GM10248 (cell line): Measurements from ENCODE around the gene CLGN.

ENCODE experiments used
- CTCF ChIA-PET: fragments of 300-600 bp; sonication (Branson Sonifier 250); formaldehyde crosslinking; extraction: SDS; loops from one replicate; lab custom pipeline; 2021; ENCODE audit warnings: antibody characterized with exemption; lab: Yijun Ruan, JAX
- POLR2A ChIA-PET: fragments of 350-650 bp; sonication (Branson Sonifier 250); formaldehyde crosslinking; extraction: SDS; loops from one replicate; lab custom pipeline; 2020; ENCODE audit warnings: antibody characterized with exemption; lab: Yijun Ruan, JAX
- DNase-seq: peaks from one replicate; pipeline ENCODE4 v3.0.0; 2012; ENCODE audit errors: extremely low spot score
- TF ChIP-seq, protein P1 (sequence below): IDR thresholded peaks from 2 replicates; pipeline ENCODE4 v1.5.1; 2012; ENCODE audit warnings: mild to moderate bottlenecking, low read depth; ENCODE audit errors: extremely low read depth, missing control alignments, control extremely low read depth

The CLGN gene

DNA sequence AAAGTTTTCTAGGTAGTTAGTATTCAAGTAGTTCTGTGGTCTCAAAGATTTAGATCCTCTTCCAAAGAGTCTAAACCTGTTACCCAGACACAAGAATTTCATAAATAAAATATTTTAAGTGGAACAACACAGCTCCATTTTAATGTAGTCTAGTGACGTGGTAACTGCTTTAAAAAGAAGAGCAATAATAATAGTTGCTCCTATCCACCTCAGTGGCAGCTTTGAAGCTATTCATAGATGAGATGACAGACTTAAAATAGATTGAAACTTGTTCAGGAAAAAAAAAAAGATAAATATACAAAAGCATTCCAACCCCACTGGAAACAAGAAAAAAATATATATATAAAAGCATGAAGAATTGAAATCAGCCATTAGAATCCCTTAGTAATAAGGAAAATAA lies 39.4 kb downstream of the CLGN start:
- TF ChIP-seq, protein P1, sequence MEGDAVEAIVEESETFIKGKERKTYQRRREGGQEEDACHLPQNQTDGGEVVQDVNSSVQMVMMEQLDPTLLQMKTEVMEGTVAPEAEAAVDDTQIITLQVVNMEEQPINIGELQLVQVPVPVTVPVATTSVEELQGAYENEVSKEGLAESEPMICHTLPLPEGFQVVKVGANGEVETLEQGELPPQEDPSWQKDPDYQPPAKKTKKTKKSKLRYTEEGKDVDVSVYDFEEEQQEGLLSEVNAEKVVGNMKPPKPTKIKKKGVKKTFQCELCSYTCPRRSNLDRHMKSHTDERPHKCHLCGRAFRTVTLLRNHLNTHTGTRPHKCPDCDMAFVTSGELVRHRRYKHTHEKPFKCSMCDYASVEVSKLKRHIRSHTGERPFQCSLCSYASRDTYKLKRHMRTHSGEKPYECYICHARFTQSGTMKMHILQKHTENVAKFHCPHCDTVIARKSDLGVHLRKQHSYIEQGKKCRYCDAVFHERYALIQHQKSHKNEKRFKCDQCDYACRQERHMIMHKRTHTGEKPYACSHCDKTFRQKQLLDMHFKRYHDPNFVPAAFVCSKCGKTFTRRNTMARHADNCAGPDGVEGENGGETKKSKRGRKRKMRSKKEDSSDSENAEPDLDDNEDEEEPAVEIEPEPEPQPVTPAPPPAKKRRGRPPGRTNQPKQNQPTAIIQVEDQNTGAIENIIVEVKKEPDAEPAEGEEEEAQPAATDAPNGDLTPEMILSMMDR: no peak
- ChIA-PET POLR2A (no interaction called here), CTCF (interaction anchor here (0.9 to 1.3 kb wide), 3 partner anchors 9 to 19 kb away, joined by 3 to 4 read pairs (median 3); no protein-coding TSS in a partner anchor)
- no peak for DNase-seq

DNA sequence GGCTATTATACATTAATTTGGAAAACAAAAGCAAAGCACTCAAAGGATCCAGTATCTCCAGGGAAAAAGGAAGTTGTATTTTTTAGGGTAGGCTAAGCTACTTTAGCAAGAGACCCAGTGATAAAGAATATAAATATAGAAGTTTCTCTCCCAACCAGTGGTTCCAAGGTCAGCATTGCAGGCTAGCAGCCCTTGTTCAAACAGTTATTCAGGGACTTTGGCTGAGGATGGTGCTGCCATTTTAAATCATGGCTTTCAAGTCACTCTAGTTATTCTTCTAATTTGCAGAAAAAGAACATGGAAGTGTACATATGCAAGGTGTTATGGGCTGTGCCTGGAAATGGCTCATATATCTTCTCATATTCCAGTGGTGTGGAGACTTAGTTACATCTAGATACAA lies 44.7 kb downstream of the CLGN start:
- ChIA-PET POLR2A (no interaction called here), CTCF (interaction anchor here (1.4 to 2.5 kb wide), 2 partner anchors 9 to 14 kb away, joined by 4 to 18 read pairs; partner anchors contain the start of gene SCOC)
- DNase-seq: no peak
- TF ChIP-seq, protein P1: no peak

DNA sequence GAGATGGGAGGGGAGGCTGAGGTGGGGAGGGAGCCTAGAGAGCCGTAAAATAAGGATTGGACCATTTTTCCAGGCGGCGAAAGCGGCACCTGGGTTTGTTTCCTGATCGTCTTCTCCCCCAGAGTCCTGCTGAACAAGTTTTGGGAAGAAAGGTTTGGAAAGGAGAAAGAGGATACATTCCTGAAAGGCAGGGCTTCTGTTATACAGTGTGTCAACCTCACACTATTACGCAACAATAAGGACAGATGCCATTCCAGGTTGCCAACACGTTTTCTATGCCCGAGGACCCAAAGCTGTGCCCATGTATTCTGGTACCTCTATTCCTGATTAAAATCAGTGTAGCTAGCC lies 53.3 kb downstream of the CLGN start:
- DNase-seq: no peak
- TF ChIP-seq, protein P1: no peak
- ChIA-PET CTCF (interaction anchor here (1.3 to 5.6 kb wide), 4 partner anchors 10 to 484 kb away, joined by 3 to 55 read pairs (median 12); no protein-coding TSS in a partner anchor), POLR2A (no interaction called here)

DNA sequence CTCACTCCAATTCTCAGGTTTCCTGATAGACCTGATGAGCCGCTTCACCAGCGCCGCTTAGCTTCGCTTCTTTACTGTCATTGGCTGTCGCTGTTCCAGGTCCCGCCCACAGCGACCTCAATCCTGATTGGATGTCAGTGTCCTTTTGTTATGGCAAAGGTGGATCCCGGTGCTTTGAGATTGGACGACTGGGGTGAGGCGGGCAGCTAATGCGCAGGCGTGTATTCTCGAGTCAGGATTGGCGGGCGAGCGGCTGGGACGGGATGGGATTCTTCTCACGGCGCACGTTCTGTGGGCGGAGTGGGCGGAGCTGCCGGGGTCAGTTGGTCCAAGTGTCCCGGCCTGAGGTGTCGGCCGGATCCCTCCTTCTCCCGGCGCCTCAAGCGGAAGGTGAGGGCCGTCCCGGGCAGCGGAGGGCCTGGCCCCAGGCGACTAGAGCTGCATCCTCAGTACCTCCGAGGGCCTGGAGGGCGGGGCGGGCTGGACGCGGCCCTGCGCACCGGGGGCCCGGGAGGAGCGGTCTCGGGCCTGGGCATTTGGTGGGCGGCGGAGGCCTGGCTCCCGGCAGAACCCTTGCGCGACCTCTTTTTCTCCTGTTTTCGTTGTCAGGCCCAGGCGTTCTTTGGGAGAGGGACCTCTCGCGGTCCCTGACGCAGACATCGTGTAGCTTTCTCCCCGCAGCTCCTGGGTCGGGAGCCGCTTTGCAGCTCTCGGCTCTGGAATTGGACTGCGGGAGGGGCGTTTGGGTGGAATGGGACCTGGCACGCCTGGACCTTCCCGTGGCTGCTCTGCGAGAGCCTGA lies 53.9 kb downstream of the CLGN start, which contains the start of gene SCOC:
TSS of gene SCOC (plus strand) at position 319 of the 802 bp plus-strand sequence. CDS start 5,525 bp downstream, outside the sequence.
- ChIA-PET POLR2A (no interaction called here), CTCF (interaction anchor here (0.7 to 5.6 kb wide), 7 partner anchors 9 to 484 kb away, joined by 3 to 55 read pairs (median 6); no protein-coding TSS in a partner anchor)
- TF ChIP-seq, protein P1: no peak
- peak; percentile 97 for DNase-seq

DNA sequence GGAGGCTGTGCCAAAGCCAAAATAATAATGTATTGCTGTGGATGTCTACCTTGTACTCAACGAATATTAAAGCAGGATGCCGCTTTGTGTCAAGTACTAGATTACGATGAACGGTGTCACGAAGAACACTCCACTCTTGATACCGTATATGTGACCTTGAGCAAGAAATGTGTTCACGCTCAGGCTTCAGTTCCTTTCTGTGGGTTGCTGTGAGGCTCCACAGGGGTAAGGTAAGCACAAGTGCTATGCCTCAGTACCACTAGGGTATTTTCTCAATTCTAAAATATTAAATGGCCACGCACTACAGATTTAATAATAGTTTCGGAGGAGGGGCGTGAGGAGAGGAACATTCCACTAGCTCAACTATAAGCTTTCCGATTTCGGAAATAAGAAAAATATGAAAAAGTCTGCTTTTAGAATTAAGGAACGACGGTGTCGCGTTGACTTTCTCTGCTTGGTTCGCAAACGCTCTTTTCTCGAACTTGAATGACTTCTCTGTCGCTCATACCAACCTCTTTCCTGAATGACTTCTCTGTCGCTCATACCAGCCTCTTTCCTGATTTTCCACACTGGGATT lies 54.6 kb downstream of the CLGN start:
- ChIA-PET POLR2A (no interaction called here), CTCF (interaction anchor here (0.7 to 5.6 kb wide), 7 partner anchors 9 to 485 kb away, joined by 3 to 55 read pairs (median 6); no protein-coding TSS in a partner anchor)
- peak; percentile 58 for DNase-seq
- TF ChIP-seq, protein P1: no peak

DNA sequence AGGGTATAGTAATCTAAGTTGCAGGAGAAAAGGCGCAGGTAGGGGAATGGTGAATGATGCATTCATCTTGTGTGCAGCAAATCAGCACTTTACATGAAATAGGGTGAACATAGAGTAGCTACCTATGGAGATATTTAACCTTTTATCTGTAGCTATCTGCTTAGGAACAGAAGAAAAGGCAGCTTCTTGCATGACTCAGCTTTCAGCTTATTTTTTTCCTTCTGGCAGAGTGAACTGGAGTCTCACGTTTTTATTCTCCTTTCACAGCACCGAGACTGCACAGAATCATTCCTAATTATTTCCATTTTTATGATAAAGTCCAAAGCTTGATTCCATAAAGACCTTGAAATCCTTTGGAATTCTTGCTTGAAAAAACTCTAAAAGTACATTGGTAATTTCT lies 58.8 kb downstream of the CLGN start:
- POLR2A ChIA-PET: no interaction called here
- DNase-seq: no peak
- CTCF ChIA-PET: interaction anchor here (0.8 to 3.0 kb wide), 8 partner anchors 9 to 241 kb away, joined by 3 to 33 read pairs (median 4); no protein-coding TSS in a partner anchor
- TF ChIP-seq, protein P1: no peak
